ENCODE data around the gene KLHL29.

- TF ChIP-seq CTCF (IDR thresholded peaks at IDR 0.05) = no peak
- TF ChIP-seq EZH2 (IDR thresholded peaks at IDR 0.05; ENCODE audit: borderline replicate concordance, insufficient read depth, low read depth, low read length, poor library complexity, severe bottlenecking) = no peak
Observed at GRCh38 chr2:23628926-23629771, 244.2 kb downstream of the KLHL29 start.

Measured in B cell (primary cell).